Frontal cortex (tissue), 4 donors: ENCODE data around the gene MRPS18A. TPM values are rescaled to one million over a fixed set of nuclear protein-coding genes. Genes with fewer than 3 reads are reported as not detected.
A peak's percentile ranks its signal among the peaks of the same experiment; 100 is the strongest.
"Not testable (repeated sequence)": the region's sequence is repeated elsewhere in the genome, so short reads cannot be mapped to it uniquely, and the experiment has no call there.

Source experiments
- DNase-seq, 2 donors: peaks; one replicate each; pipeline ENCODE4 v3.0.0; 2012; ENCODE audit warnings: low spot score in 2 of 2
- FAIRE-seq: peaks from 2 replicates; lab custom pipeline; 2012; peaks lifted over from hg19 to GRCh38; lab: Jason Lieb, UNC
- total RNA-seq: library from RNA; depleted of rRNA; stranded (reverse); fragments of >200 nt; gene quantifications from one replicate; pipeline ENCODE4 v1.2.3, GENCODE V29; 2014
- donor health status: control.
- donor health status: control.
- donor health status: control.

Gene MRPS18A
- total RNA-seq, 1 donor from 2014 or later = 16.3 TPM

GRCh38 chr6:43674291-43674690 is 13.3 kb downstream of the MRPS18A start:
- DNase-seq (no peak), FAIRE-seq (no peak)

DNA sequence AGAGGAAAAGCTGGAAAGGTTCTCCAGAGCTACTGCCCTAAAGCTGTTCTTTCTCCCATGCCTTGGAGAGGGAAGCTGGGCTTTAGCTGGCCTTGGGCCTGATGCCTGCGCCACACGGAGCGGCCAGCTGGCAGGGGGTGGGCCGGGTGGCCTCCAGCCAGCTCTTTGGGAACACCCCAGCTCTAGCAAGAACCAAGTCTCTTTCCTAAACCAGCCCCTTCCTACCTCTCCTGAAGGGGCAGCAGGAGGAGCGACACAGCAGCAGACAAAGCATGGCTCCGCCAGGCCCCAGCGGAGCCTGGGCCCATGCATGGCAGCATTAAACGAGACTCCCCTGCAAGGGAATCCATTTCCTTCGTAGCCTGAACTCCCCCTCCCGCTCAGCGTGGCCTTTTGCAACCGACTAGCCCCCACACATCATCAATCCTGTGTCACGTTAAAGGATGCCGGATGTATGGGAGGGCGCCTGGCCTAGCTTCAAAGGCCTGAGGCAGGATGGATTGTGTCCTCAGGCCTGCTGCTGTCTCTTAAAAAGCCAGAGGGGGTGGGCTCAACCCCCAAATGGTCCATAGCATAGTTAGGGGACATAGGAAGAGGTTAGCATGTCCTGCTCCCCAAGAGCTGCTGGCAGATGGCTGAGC is 14.0 kb downstream of the MRPS18A start:
- DNase-seq (no peak), FAIRE-seq (no peak)

DNA sequence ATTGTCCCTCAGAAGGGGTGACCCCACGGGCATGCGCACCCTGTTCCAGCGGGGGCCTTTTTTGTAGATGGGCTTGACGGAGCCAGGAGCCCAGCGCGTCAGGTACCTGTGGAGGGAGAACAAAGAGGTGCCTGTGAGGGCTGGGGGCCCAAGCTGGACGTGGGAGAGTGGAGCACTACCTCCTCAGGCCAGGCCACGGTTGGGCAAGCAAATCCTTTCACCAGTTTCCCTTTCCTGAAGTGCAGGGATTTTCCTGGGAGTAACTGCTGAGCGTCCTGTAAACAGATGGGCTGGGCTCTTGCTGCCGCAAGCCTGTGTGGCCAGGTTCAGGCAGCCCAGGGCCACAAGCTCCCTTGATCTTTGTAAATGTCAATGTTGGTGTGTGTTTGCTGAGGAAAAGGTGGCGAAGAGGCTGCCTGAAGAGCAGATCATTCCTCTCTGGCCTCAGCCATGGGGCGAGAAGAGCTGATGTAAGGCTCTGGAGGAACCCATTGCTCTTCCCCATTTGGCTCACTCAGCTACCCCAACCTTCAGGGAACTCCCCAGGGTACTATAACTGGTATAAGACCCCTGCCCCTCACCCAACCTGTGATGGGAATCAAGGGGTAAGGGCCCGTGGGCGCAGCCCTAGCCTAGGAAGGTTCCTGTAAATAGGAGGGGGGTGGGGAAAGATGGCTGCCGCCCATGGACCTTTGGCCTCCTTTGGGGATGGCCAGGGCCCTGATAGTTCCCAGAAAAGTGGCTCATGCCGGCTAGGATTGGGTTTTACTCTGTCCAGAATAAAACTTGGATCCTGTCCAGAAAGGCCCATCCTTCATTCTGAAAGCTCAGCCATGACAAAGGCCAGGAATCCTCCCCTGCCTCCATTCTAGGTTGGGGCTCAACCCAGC is 15.5 kb downstream of the MRPS18A start:
- no peak for FAIRE-seq
- DNase-seq = no peak

- FAIRE-seq (no peak), DNase-seq (no peak)
These were observed 16.4 kb downstream of the MRPS18A start for GRCh38 chr6:43671011-43671800.

GRCh38 chr6:43670623-43670986 is 17.0 kb downstream of the MRPS18A start:
- FAIRE-seq (no peak), DNase-seq (no peak)

- FAIRE-seq = no peak
- no peak for DNase-seq
These were observed 17.5 kb downstream of the MRPS18A start for GRCh38 chr6:43669922-43670622.

DNA sequence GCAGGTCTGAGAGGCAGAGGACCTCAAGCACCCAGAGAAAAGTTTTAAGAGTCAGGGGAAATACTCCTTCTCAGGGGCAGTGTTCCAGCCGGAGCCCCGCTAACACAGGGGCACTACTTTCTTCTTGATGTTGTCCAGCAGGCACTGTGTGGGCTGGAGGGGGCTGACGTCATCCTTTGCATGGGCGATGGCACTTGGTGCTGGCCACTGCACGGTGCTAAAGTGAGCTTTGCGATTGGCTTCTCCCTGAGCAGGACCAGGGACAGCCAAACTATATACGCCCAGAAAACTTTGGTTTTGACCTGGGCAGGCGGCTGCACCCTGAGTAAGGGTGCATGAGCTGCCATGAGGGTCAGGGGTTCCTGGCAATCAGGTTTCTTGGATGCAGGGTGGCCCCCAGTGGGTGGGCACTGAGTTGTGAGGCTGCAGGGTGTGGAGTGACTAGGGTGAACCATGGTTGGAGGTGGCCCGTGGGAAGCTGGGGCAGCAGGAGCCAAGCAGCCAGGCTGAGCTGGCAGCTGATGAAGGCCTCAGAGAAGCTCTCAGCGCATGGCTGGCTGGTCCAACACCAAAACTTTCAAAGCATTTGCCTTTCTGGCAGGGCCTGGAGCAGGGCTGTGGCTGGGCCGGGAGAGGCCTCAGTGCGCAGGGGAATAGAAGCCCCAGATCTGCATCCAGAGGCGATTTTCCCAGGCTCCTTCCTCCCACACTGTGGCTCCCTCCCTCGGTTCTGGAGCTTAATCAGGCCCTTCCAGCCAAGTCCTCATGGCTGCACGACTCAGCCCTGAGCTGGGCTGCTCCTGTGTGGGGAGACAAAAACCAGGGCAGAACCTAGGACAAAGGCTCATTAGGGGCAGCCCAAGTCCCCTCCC is 18.3 kb downstream of the MRPS18A start:
- FAIRE-seq (no peak), DNase-seq (peak in 1 of 2 donors; percentile 48)

DNA sequence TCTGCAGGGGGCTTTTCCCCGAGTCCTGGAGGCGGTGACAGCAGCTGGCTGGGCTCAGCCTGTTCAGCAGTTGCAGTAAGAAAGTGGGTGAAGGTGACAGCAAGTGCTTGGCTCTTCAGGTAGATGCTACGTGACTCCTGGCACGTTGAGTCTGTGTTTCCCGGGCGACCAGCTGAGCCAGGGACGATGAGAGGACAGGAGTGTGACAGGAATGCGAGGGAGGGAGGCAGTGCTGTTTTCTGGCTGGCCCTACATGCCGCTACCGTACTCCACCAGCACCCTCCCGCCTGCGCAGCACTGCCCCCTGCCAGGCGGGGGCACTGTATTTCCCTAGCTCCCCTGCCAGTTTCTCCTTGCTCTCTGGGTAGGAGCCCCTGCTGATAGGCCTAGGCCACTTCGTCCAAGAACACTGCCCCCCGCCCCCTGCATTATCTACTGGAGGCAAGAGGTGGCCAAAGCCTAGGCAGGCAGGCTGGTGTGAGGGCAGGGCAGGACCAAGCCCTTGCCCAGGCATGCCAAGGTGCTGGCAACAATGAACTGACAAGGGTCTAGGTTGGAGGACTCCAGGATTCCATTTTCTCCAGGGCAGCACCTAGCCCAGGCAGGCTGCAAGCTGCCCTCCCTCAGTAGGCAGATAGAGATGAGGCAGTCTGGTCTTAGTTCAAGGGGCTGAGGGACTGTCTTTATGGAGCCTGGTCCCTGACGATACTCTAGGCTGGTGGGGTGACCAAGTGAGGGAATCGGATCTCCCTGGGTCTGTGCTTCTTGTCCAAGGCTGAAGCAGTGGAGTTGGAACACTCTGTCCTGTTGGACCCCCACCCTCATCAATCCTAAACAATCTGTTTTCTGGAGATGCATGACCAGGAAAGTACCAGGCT is 19.2 kb downstream of the MRPS18A start:
- peak in 1 of 2 donors; percentile 65 for DNase-seq
- no peak for FAIRE-seq

GRCh38 chr6:43667245-43668150 is 20.1 kb downstream of the MRPS18A start:
- peak; percentile 54 to 83 for DNase-seq
- no peak for FAIRE-seq

DNA sequence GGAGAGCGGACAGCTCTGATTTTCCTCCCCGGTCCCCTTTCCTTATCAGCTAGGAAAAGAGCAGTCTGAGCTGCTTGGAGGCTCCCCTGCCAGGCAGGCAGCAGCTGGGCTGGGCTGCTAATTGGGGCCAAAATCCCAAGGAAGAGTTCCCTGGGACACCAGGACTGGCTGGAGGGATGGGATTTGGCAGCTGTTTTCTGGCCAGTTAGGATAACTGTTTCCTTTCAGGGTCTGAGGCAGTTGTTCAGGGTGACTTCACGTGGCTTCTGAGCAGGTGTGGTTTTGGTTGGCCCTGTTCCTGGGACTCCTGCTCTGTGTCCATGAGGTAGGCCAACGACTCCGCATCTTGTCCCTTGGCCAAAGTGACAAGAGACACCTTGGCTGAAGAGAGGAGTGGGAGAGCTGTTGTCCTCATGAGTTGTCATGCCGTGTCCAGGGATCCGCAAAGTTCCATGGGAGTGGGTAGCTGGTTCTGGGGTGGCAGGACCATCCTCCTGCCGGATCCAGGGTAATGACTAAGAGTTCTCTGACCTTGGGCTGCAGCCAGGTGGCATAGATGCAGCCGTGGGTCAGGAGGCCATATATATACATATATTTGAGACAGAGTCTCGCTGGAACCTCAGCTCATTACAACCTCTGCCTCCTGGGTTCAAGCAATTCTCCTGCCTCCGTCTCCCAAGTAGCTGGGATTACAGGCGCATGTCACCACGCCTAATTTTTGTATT is 21.2 kb downstream of the MRPS18A start:
- DNase-seq = no peak
- no peak for FAIRE-seq

- DNase-seq (no peak), FAIRE-seq (no peak)
These were observed 22.2 kb downstream of the MRPS18A start for GRCh38 chr6:43665376-43665775.

DNA sequence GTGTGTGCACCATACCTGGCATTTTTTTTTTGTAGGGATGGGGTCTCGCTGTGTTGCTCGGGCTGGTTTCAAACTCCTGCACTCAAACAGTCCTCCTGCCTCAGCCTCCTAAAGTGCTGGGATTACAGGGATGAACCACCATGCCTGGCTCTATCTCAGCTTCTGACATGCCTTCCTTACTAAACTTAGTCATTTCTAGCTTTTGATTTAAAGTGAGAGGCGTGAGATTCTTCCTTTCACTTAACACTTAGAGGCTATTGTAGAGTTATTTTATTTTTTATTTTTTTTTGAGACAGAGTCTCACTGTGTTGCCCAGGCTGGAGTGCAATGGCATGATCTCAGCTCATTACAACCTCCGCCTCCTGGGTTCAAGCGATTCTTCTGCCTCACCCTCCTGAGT is 24.6 kb downstream of the MRPS18A start:
- DNase-seq = not testable (repeated sequence)

GRCh38 chr6:43658161-43658560 is 29.4 kb downstream of the MRPS18A start:
- no peak for FAIRE-seq

More for the DNA sequence above, 24.6 kb downstream of the MRPS18A start:
- FAIRE-seq = not testable (repeated sequence)

GRCh38 chr6:43657221-43657802 is 30.3 kb downstream of the MRPS18A start:
- no peak for DNase-seq
- FAIRE-seq = no peak

More at GRCh38 chr6:43658161-43658560, 29.4 kb downstream of the MRPS18A start:
- DNase-seq = no peak

GRCh38 chr6:43652822-43653221 is 34.8 kb downstream of the MRPS18A start:
- not testable (repeated sequence) for FAIRE-seq, DNase-seq

- DNase-seq (no peak), FAIRE-seq (no peak)
These were observed 39.3 kb downstream of the MRPS18A start for GRCh38 chr6:43648248-43648647.
